HS-5 (cell line): ENCODE measurements around the gene KCNN3.

Source experiments
- DNase-seq: peaks from one replicate; pipeline ENCODE4 v3.0.0-alpha.2; 2012; ENCODE audit warnings: low read depth

The KCNN3 gene

GRCh38 chr1:154770897-154771594 is 99.0 kb downstream of the KCNN3 start:
- no peak for DNase-seq

DNA sequence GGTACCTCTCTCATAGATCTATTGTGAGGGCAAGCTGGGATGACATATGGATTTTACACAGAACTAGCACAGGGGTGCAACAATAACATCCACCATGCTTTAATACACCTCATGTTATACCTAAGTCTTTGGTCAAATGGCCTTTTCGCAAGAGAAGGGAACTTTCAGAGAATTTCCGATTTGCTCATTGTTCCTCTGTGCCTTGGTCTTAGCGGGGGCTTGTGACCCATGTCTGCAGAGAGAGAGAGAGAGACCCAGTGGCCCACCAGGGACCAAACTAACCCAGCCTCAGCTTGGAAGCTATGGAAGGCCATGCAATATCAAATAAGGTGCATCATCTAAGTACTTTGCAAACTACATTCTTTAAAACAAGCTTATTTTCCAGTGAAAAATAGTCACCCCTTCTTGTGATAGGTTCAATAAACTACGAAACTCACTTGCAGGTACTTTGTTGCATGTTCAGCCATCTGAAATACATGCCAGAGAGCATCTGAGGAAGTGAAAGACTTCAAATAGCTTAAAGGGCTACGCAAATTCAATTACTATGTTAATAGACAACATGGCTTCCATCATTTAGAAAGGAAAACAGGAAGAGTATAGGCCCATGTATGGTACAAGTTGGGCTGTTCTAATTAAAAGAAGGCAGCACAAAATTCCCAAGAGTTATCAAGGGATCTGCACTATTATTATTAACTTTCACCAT is 100.7 kb downstream of the KCNN3 start:
- DNase-seq, result no peak

DNA sequence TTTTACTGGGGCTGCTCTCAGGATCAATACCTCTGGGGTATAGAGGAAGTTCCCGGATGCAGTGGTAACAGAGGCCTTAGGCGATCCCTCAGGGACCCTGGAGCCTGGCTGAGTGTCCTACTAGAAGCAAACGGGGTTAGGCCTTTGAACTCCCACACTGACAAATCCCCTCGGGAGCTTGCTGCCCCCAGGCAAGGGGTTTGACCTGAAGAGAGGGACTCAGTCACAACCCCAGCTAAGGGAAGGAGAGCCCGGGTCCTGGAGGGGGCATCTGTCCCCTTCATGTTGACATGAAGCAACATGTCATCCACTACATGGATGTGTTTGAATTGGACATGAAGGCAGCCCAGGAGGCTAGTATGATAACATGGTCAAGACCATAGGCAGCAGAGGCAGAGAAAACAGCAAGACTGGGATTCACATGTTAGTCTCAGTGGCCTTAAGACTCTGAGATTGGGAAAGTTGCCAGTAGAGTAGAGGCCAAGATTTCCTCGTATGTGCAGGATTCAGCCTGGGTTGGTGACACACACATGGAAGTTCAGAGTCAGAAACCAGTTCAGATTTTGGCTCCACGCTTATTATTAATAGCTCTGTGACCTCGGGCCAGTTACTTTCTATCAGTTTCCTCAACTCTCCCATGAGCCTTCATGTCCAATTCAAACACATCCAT is 101.5 kb downstream of the KCNN3 start:
- no peak for DNase-seq

- DNase-seq, result no peak
These were observed 102.5 kb downstream of the KCNN3 start for GRCh38 chr1:154767315-154768240.

DNA sequence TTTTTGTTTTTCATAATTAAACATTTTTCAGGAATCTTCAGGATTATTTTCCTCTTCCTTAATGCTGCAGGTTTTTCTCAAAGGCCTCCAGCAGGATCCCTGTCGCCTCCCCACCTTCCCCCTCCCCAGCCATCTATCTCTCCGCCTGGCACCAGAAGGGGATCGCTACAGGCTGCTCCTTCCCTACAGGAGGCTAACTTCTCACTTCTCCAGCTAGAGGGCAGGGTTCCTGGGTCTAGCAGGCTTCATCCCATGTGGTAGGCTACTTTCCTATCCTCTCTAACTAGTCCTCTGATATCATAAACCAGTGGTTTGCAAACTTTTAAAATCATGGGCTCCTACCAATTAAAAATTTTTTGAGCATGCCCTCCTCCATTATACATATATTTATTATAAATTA is 104.1 kb downstream of the KCNN3 start:
- DNase-seq, result no peak

DNA sequence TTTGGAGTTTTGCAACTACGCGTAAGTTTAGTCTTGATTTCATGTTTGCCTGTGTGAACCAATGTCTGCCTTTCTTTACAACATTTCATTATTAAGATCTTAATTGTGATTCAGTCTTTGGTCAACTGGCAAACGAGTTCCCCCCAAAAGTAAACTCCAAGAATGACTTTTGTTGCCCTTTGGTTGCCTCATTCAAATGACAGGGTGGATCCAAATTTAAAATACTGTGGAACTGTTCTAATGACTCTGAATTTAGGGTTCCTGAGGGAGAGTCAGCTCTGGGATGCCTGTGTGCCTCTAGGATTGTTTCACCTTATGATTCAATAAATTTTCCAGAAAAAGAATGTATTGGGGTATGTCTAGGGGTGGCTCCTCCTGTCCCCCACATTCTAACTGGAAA is 105.3 kb downstream of the KCNN3 start:
- DNase-seq, result no peak

- DNase-seq, result no peak
These were observed 105.9 kb downstream of the KCNN3 start for GRCh38 chr1:154764181-154764580.

- no peak for DNase-seq
These were observed 109.6 kb downstream of the KCNN3 start for GRCh38 chr1:154760469-154760933.

- DNase-seq, result no peak
These were observed 110.3 kb downstream of the KCNN3 start for GRCh38 chr1:154759793-154760192.

GRCh38 chr1:154759196-154759595 is 110.9 kb downstream of the KCNN3 start:
- no peak for DNase-seq

GRCh38 chr1:154758346-154758745 is 111.7 kb downstream of the KCNN3 start:
- DNase-seq, result no peak

DNA sequence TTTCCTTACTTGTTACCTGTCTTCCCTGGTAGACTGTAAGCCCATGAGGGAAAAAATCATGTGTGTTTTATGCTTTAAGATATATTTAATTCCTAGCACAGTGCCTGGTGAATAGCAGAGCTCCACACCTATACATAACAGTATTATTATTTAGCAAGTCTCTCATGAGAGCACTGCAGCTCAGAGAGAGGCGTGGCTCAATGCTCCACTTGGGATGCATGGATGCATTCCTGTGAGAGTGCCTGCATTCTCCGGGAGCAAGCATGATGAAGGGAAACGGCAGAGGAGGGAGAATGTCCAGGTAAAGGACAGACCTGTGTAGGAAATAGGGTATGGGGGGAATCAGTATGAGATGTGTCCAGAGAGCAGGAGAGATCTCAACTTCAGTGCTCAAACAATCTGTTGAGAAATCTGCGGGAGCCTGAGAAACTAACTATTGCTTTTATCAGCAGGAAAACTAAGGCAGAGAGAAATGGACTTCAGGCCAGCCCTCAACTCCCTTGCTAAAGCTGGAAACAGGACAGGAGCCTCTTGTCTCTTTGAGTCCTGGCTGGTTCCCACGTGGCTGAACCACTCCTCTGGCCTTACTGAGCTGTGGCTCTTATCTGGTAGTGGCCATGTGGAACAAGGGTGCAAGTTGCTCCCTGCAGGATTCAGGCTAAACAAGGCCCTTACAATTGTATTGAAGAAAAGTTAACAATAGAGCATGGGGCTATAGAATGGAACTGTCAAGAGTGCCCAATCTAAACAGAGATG is 113.1 kb downstream of the KCNN3 start:
- DNase-seq, result no peak

GRCh38 chr1:154755858-154756730 is 114.0 kb downstream of the KCNN3 start:
- peak; percentile 36 for DNase-seq

DNA sequence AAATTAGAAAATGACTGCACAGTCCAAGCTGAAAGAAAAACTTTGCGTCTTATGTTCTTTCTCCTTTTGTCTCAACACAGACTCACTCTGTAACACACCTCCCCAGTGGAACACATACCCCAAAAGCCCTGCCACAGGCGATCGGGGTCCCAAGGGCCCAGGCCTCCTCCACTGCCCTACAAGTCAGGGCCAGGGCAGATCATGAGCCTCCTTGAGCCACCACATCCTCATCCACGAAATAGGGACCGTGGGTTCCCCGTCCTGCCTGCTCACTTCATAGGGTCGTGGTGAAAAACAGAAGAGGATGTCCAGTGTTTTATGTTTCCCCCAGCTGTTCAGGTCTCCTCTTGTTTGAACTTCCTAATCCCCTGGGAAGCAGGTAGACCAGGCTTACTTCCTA is 116.7 kb downstream of the KCNN3 start:
- no peak for DNase-seq

DNA sequence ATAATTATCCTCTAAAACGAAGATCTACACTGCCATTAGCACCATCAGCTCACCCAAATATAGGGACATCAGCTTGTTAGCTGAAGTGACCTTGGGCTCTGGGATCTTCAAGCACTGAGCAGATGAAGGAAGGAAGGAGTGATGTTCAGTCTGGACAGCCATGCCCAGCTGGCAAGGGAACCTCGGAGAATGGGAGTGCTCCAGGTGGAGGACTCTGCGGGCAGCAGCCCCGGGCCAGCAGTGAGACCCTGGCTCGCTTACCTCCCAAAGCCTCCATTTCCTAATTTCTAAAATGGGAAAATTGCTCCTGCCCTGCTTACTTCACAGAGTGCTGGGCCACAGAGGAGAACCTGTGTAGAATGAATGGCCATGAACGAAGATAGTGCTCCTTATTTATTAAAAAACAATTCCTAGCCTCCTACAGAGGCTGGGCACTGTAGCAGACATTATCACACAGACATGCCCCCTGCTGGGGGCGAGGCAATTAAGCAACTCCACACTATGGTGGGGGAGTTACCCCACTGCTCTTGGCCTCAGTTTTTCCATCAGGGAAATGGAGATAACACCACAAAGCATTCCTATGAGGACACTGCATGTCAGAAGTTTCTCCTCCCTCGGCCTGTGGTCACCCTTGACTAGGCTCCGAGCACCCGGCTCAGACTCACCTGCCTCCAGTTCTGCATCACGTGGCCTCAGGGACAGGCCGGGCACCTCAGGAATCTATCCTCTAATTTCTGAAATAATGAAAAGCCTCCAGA is 117.6 kb downstream of the KCNN3 start:
- DNase-seq, result no peak

DNA sequence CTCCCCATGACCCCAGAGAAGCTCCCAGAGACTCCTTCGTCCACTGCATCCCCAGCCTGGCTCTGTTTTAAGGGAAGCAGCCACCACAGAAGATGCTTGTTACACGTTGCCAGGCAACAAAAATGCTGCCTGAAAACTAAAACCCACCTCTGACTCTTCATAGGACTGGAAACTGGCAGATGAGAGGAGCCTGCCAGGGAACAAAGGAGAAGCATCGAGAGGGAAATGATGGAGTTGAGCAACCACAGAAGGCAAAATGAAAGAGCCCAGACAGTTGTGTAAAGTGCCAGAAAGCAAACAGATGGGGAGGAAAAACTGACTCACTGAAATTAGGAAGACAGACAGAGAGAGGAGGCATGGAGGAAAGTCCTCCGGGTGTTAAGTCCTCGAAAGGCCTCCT is 118.4 kb downstream of the KCNN3 start:
- no peak for DNase-seq

- DNase-seq, result no peak
These were observed 119.1 kb downstream of the KCNN3 start for GRCh38 chr1:154750681-154751665.

DNA sequence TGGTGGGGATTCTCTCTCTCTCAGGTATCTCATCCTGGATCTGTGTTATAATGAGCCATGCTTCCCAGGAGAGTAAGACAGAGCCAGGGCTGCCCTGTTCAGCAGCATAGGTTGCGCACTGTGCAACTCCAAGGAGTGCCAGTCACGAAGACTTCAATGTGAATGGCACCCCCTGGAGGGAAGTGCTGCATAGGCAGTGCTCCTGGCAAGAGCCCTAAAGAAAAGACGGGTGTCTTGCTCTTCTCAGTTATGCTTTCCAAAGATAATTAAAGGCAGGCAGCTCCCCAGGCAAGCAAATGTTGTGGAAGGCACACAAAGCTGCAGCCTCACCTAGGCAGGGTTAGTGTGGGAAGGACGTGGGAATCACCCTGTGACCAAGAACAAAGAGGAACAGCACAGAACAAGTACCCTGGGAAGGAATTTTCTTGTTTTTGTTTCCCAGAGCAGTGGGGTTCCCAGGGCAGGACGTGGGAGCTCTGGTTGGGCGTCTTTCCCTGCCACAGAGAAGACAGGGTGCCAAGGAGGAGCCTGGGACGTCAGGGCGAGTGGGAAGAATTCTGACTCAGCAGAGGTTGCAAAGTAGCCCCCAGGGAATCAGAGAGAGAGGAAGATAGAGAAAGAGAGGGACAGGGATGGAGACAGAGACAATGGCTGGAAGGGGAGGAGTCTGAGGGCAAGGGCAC is 120.9 kb downstream of the KCNN3 start:
- DNase-seq, result no peak
